IMR-90 (cell line): ENCODE results near the gene AFG1L. TPM values are rescaled to one million over a fixed set of nuclear protein-coding genes. Genes with fewer than 3 reads are reported as not detected.

ENCODE experiments used
- ATAC-seq: fragments of 200-7000 bp; cut with Tn5 transposase; 2 replicates; pipeline ENCODE4 v1.9.1; 2020; ENCODE audit warnings: low read depth, mild to moderate bottlenecking, moderate library complexity
- BruUV-seq: library from RNA; stranded (reverse); fragments of 400-500 nt; replicated peaks from 2 replicates; lab custom pipeline; 2021; lab: Mats Ljungman, UMichigan
- CTCF ChIA-PET: fragments of 300-600 bp; formaldehyde crosslinking; extraction: SDS; loops from one replicate; lab custom pipeline; 2021; ENCODE audit warnings: antibody characterized with exemption; lab: Yijun Ruan, JAX
- POLR2A ChIA-PET: fragments of 300-600 bp; sonication (Branson Sonifier 250); formaldehyde crosslinking; loops from one replicate; lab custom pipeline; 2022; ENCODE audit warnings: antibody characterized with exemption; ENCODE audit not compliant: unreplicated experiment; lab: Charles Lee
- DNase-seq: peaks from one replicate; pipeline ENCODE4 v3.0.0; 2013
- H2AFZ ChIP-seq: replicated peaks from 2 replicates; pipeline ENCODE3; 2013; ENCODE audit warnings: low read length, mild to moderate bottlenecking; ENCODE audit not compliant: poor library complexity
- H2AK5ac ChIP-seq: 2 replicates; pipeline ENCODE4 v1.6.1; 2013; ENCODE audit warnings: low read depth, low read length, inconsistent platforms
- H2AK9ac ChIP-seq: replicated peaks from 2 replicates; pipeline ENCODE3; 2013; ENCODE audit warnings: mild to moderate bottlenecking, low read depth, low read length, moderate library complexity; ENCODE audit not compliant: poor library complexity
- H2BK120ac ChIP-seq: 2 replicates; pipeline ENCODE4 v1.6.1; 2013; ENCODE audit warnings: low read depth, low read length, inconsistent platforms
- H2BK15ac ChIP-seq: 3 replicates; pipeline ENCODE4 v1.6.1; 2013; ENCODE audit warnings: low read depth, low read length, inconsistent platforms
- H2BK20ac ChIP-seq: 2 replicates; pipeline ENCODE4 v1.6.1; 2013; ENCODE audit warnings: low read depth, mild to moderate bottlenecking, inconsistent platforms, low read length, moderate library complexity
- H2BK5ac ChIP-seq: 2 replicates; pipeline ENCODE4 v1.6.1; 2013; ENCODE audit warnings: mild to moderate bottlenecking, low read depth, low read length, inconsistent platforms; ENCODE audit not compliant: poor library complexity, severe bottlenecking
- H3K14ac ChIP-seq: replicated peaks from 2 replicates; pipeline ENCODE4 v1.6.1; 2013; ENCODE audit warnings: low read depth, low read length, inconsistent platforms
- H3K18ac ChIP-seq: 2 replicates; pipeline ENCODE4 v1.6.1; 2013; ENCODE audit warnings: low read depth, low read length, control low read depth
- H3K23ac ChIP-seq: 2 replicates; pipeline ENCODE4 v1.6.1; 2013; ENCODE audit warnings: low read depth, low read length, inconsistent platforms
- H3K27ac ChIP-seq: 2 replicates; pipeline ENCODE4 v1.5.1; 2013; ENCODE audit warnings: mild to moderate bottlenecking, control low read depth, low read length; ENCODE audit not compliant: insufficient read depth
- H3K27me3 ChIP-seq: 2 replicates; pipeline ENCODE4 v1.6.1; 2013; ENCODE audit warnings: low read length; ENCODE audit not compliant: control insufficient read depth, insufficient read depth
- H3K36me3 ChIP-seq: 2 replicates; pipeline ENCODE4 v1.6.1; 2013; ENCODE audit warnings: low read length, mixed read lengths; ENCODE audit not compliant: control insufficient read depth, insufficient read depth
- H3K4ac ChIP-seq: 2 replicates; pipeline ENCODE4 v1.6.1; 2013; ENCODE audit warnings: low read depth, low read length, inconsistent platforms
- H3K4me1 ChIP-seq: 2 replicates; pipeline ENCODE4 v1.6.1; 2013; ENCODE audit warnings: low read length, mixed read lengths; ENCODE audit not compliant: control insufficient read depth, insufficient read depth
- H3K4me2 ChIP-seq: 2 replicates; pipeline ENCODE4 v1.6.1; 2013; ENCODE audit warnings: low read depth, mild to moderate bottlenecking, control low read depth, low read length, moderate library complexity
- H3K4me3 ChIP-seq: 2 replicates; pipeline ENCODE4 v1.5.1; 2013; ENCODE audit warnings: low read depth, mild to moderate bottlenecking, control low read depth, low read length, moderate library complexity; ENCODE audit not compliant: insufficient read depth
- H3K56ac ChIP-seq: 2 replicates; pipeline ENCODE4 v1.6.1; 2013; ENCODE audit warnings: low read length, inconsistent platforms; ENCODE audit not compliant: insufficient read depth; ENCODE audit errors: extremely low read depth
- H3K79me1 ChIP-seq, 2 experiments: 2 replicates each; pipeline ENCODE4 v1.6.1; 2013; ENCODE audit warnings: low read length in 2 of 2, inconsistent platforms in 1 of 2, low read depth in 1 of 2
- H3K9ac ChIP-seq: 2 replicates; pipeline ENCODE4 v1.6.1; 2013; ENCODE audit warnings: low read depth, low read length, control low read depth
- H3K9me1 ChIP-seq: 2 replicates; pipeline ENCODE4 v1.6.1; 2013; ENCODE audit warnings: low read length, inconsistent platforms; ENCODE audit not compliant: insufficient read depth
- H3K9me3 ChIP-seq: 2 replicates; pipeline ENCODE4 v1.6.1; 2013; ENCODE audit warnings: low read length; ENCODE audit not compliant: control insufficient read depth, insufficient read depth
- H4K20me1 ChIP-seq: 2 replicates; pipeline ENCODE4 v1.6.1; 2013; ENCODE audit warnings: low read length, inconsistent platforms; ENCODE audit not compliant: insufficient read depth
- H4K5ac ChIP-seq: 2 replicates; pipeline ENCODE4 v1.6.1; 2013; ENCODE audit warnings: mild to moderate bottlenecking, low read depth, low read length, control low read depth
- H4K8ac ChIP-seq, 2 experiments: 2 replicates each; pipeline ENCODE4 v1.6.1; 2013; ENCODE audit warnings: low read depth in 2 of 2, low read length in 2 of 2, control low read depth in 1 of 2, inconsistent platforms in 1 of 2
- H4K91ac ChIP-seq: 2 replicates; pipeline ENCODE4 v1.6.1; 2013; ENCODE audit warnings: low read depth, low read length, inconsistent platforms; ENCODE audit not compliant: insufficient read depth
- BHLHE40 ChIP-seq: fragments of 150-350 bp; IDR thresholded peaks from 2 replicates; pipeline ENCODE4 v1.6.1; 2016; ENCODE audit warnings: mild to moderate bottlenecking, low read depth, low read length
- CEBPB ChIP-seq: IDR thresholded peaks from 2 replicates; pipeline ENCODE4 v1.6.1; 2012; ENCODE audit warnings: low read depth, low read length, improper control_type of control experiment
- CHD1 ChIP-seq: IDR thresholded peaks from 2 replicates; pipeline ENCODE4 v1.6.1; 2012; ENCODE audit warnings: low read depth, low read length, improper control_type of control experiment
- CTCF ChIP-seq: conservative IDR thresholded peaks from 2 replicates; pipeline ENCODE4 v1.5.1; 2012; ENCODE audit warnings: mild to moderate bottlenecking, low read depth, low read length, improper control_type of control experiment
- ELK1 ChIP-seq: fragments of 150-350 bp; IDR thresholded peaks from 2 replicates; pipeline ENCODE4 v1.6.1; 2016; ENCODE audit warnings: low read depth, mild to moderate bottlenecking, low read length, moderate library complexity, borderline replicate concordance
- FOS ChIP-seq: fragments of 150-350 bp; IDR thresholded peaks from 2 replicates; pipeline ENCODE4 v1.6.1; 2016; ENCODE audit warnings: low read depth, low read length
- MAFK ChIP-seq: IDR thresholded peaks from 2 replicates; pipeline ENCODE4 v1.6.1; 2012; ENCODE audit warnings: low read depth, low read length, improper control_type of control experiment
- MAZ ChIP-seq: IDR thresholded peaks from 2 replicates; pipeline ENCODE4 v1.6.1; 2012; ENCODE audit warnings: low read depth, mild to moderate bottlenecking, low read length, improper control_type of control experiment, moderate library complexity, borderline replicate concordance
- MXI1 ChIP-seq: IDR thresholded peaks from 2 replicates; pipeline ENCODE4 v1.6.1; 2012; ENCODE audit warnings: low read depth, mild to moderate bottlenecking, low read length, moderate library complexity, borderline replicate concordance
- NFE2L2 ChIP-seq: fragments of 150-350 bp; IDR thresholded peaks from 2 replicates; pipeline ENCODE4 v1.6.1; 2016; ENCODE audit warnings: low read depth, mild to moderate bottlenecking, low read length
- POLR2A ChIP-seq: IDR thresholded peaks from 2 replicates; pipeline ENCODE4 v1.6.1; 2012; ENCODE audit warnings: mild to moderate bottlenecking, low read depth, low read length
- RAD21 ChIP-seq: IDR thresholded peaks from 2 replicates; pipeline ENCODE4 v1.6.1; 2012; ENCODE audit warnings: low read length, improper control_type of control experiment
- RCOR1 ChIP-seq: IDR thresholded peaks from 2 replicates; pipeline ENCODE4 v1.6.1; 2012; ENCODE audit warnings: mild to moderate bottlenecking, low read length, improper control_type of control experiment; ENCODE audit not compliant: insufficient replicate concordance
- RFX5 ChIP-seq: IDR thresholded peaks from 2 replicates; pipeline ENCODE4 v1.8.0; 2012; ENCODE audit warnings: low read depth, mild to moderate bottlenecking, low read length, moderate library complexity
- SMC3 ChIP-seq: fragments of 150-350 bp; IDR thresholded peaks from 2 replicates; pipeline ENCODE4 v1.6.1; 2016; ENCODE audit warnings: low read depth, mild to moderate bottlenecking, antibody characterized with exemption, low read length, moderate library complexity
- USF2 ChIP-seq: fragments of 150-350 bp; IDR thresholded peaks from 2 replicates; pipeline ENCODE4 v1.6.1; 2017; ENCODE audit warnings: mild to moderate bottlenecking, antibody characterized with exemption, low read length, low read depth
- WGBS, 2 experiments: methylation state at CpG; one replicate each; pipeline versions ENCODE4 v1.1.5 to v1.1.7; 2013; ENCODE audit warnings: missing lambda C conversion rate in 2 of 2; ENCODE audit not compliant: insufficient read length in 1 of 2; ENCODE audit errors: extremely low coverage in 2 of 2; 5-methylcytosine and 5-hydroxymethylcytosine counted together
- dilution Hi-C: fragments of 300-500 bp; cut with HindIII; formaldehyde crosslinking; loops from one replicate; pipeline ENCODE4 v1.14.3; 2018; ENCODE audit warnings: low sequenced_read_pairs; ENCODE audit not compliant: unreplicated experiment
- in situ Hi-C: fragments of 300-500 bp; cut with MboI; formaldehyde crosslinking; loops from 3 replicates; pipeline ENCODE4 v1.14.3; 2019; ENCODE audit warnings: low sequenced_read_pairs, inconsistent platforms, mixed read lengths
- intact Hi-C: fragments of 100-400 bp; cut with micrococcal nuclease; formaldehyde crosslinking; loops from 2 replicates; pipeline ENCODE4 v1.10.0; 2022
- polyA plus RNA-seq, 3 experiments: library from polyadenylated mRNA; depleted of rRNA; stranded (reverse); fragments of >200 nt; gene quantifications; 2 replicates each; pipeline ENCODE4 v1.2.3, GENCODE V29; 2012; ENCODE audit warnings: low replicate concordance in 1 of 3
- total RNA-seq: library from RNA; depleted of rRNA; stranded (reverse); fragments of >200 nt; gene quantifications from 2 replicates; pipeline ENCODE4 v1.2.3, GENCODE V29; 2012

AFG1L gene
- total and polyA plus RNA-seq, 2 of the 4 experiments (the other 2 are of a cell fraction) = 1.0 to 2.0 TPM

GRCh38 chr6:108277831-108278230, 17.0 kb upstream of the AFG1L start:
- Histone ChIP-seq H3K9me3 (no peaks in the 10 kb centered on the region), H3K9me1 (no peaks in the 10 kb centered on the region), H2BK20ac (no peak overlapping the region), H2BK15ac (no peak overlapping the region), H2BK5ac (no peak overlapping the region), H3K27ac (no peak overlapping the region), H4K5ac (no peak overlapping the region), H4K8ac (no peak overlapping the region), H3K56ac (no peak overlapping the region), H3K4me2 (no peak overlapping the region), H2BK120ac (no peak overlapping the region), H2AK9ac (no peak overlapping the region), H2AK5ac (no peak overlapping the region), H3K4me1 (no peaks in the 10 kb centered on the region), H3K14ac (no peak overlapping the region), H3K36me3 (no peaks in the 10 kb centered on the region), H3K79me1 (no peaks in the 10 kb centered on the region), H3K4ac (no peak overlapping the region), H4K20me1 (no peaks in the 10 kb centered on the region), H3K18ac (no peak overlapping the region), H4K91ac (no peak overlapping the region), H3K9ac (no peak overlapping the region), H3K4me3 (no peak overlapping the region), H3K23ac (no peak overlapping the region), H2AFZ (no peak overlapping the region), H3K27me3 (no peaks in the 10 kb centered on the region; the same call in none of the 2 replicates)
- CTCF ChIA-PET = no interaction called here
- dilution Hi-C loops (no loop called here), in situ Hi-C loops (no loop called here), intact Hi-C loops (no loop called here)
- 40% methylated on average over 1 of the region's 4 CpGs; no CpG with 5 or more reads in 1 of the 2 experiments for WGBS, 2 experiments
- no TSS peak for BruUV-seq
- POLR2A ChIA-PET = no interaction called here
- DNase-seq (no peak), ATAC-seq (no peak)
- TF ChIP-seq CTCF = no peak
- TF ChIP-seq MXI1 = no peak
- no peak for TF ChIP-seq USF2
- TF ChIP-seq CHD1 = no peak
- no peak for TF ChIP-seq CEBPB
- no peak for TF ChIP-seq POLR2A
- no peak for TF ChIP-seq RCOR1
- no peak for TF ChIP-seq RFX5
- no peak for TF ChIP-seq MAFK
- no peak for TF ChIP-seq SMC3
- no peak for TF ChIP-seq BHLHE40
- TF ChIP-seq RAD21 = no peak
- TF ChIP-seq MAZ = no peak
- TF ChIP-seq ELK1 = no peak
- no peak for TF ChIP-seq FOS
- TF ChIP-seq NFE2L2 = no peak
